ENCODE measurements around the gene DNMT1.

DNMT1 gene

DNA sequence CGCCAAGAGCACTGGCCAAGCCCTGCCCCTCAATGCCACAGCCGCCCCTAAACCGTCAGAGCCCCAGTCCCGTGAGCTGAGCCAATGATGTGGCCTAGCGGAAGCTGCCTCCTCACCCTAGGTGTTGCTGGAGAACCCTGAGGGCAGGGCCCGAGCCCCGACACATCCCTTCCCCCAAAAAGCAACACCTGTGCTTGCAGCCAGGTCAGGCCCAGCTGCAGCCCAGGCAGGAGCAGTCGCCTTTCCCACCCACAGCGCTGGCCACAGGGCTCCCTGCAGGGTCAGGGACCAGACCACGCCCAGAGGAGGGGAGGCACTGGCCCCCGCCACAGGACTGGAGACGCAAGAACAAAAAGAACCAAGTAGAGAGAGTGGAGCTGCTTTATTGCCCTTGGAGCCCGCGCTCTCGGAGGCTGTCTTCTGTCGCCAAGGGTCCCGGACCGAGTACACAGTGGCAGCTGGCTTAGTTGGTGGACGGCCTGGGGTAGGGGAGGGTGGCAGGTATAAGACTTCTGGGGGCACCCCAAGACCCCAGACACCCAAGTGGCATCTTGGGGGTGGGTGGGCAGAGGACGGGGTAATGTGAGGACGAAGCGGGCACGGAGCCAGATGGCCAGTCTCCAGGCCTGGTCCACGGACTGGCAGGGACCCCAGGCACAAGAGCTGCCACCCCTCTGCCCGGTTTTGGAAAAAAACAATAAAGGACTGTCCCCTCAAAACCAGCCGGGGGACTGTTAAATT is 79.9 kb downstream of the DNMT1 start:
- Histone ChIP-seq H3F3A (ENCODE audit: insufficient read depth, low read length) (peaks cover 37% of the 10 kb centered on the region), H3K4me3 (ENCODE audit: low read length) (no peak overlapping the region), H3K27me3 (replicated peaks; ENCODE audit: insufficient read depth, low read length) (no peaks in the 10 kb centered on the region), H3K27ac (ENCODE audit: low read length) (no peak overlapping the region), H3K9ac (ENCODE audit: low read length) (no peak overlapping the region), H3K36me3 (replicated peaks; ENCODE audit: insufficient read depth, low read length) (peaks cover 7% of the 10 kb centered on the region), H4K20me1 (ENCODE audit: insufficient read depth, low read length) (no peaks in the 10 kb centered on the region), H3K4me1 (ENCODE audit: low read length) (peaks cover 28% of the 10 kb centered on the region), H3K4me2 (ENCODE audit: low read depth, low read length) (no peak overlapping the region), H3K79me2 (ENCODE audit: low read length) (peaks cover 34% of the 10 kb centered on the region), H3K9me3 (replicated peaks; ENCODE audit: insufficient read depth, low read length) (no peaks in the 10 kb centered on the region), H2AFZ (ENCODE audit: low read length) (no peak overlapping the region), H3K9me2 (replicated peaks; ENCODE audit: insufficient read depth, low read length) (no peaks in the 10 kb centered on the region)
- no peak for DNase-seq
- TF ChIP-seq EZH2phosphoT487 (IDR thresholded peaks at IDR 0.05; ENCODE audit: low read length) (no peak), EZH2 (optimal IDR thresholded peaks at IDR 0.05; ENCODE audit: low read depth, low read length) (no peak)
- TF ChIP-seq, protein P1, sequence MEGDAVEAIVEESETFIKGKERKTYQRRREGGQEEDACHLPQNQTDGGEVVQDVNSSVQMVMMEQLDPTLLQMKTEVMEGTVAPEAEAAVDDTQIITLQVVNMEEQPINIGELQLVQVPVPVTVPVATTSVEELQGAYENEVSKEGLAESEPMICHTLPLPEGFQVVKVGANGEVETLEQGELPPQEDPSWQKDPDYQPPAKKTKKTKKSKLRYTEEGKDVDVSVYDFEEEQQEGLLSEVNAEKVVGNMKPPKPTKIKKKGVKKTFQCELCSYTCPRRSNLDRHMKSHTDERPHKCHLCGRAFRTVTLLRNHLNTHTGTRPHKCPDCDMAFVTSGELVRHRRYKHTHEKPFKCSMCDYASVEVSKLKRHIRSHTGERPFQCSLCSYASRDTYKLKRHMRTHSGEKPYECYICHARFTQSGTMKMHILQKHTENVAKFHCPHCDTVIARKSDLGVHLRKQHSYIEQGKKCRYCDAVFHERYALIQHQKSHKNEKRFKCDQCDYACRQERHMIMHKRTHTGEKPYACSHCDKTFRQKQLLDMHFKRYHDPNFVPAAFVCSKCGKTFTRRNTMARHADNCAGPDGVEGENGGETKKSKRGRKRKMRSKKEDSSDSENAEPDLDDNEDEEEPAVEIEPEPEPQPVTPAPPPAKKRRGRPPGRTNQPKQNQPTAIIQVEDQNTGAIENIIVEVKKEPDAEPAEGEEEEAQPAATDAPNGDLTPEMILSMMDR (IDR thresholded peaks at IDR 0.05; ENCODE audit: low read length): no peak

DNA sequence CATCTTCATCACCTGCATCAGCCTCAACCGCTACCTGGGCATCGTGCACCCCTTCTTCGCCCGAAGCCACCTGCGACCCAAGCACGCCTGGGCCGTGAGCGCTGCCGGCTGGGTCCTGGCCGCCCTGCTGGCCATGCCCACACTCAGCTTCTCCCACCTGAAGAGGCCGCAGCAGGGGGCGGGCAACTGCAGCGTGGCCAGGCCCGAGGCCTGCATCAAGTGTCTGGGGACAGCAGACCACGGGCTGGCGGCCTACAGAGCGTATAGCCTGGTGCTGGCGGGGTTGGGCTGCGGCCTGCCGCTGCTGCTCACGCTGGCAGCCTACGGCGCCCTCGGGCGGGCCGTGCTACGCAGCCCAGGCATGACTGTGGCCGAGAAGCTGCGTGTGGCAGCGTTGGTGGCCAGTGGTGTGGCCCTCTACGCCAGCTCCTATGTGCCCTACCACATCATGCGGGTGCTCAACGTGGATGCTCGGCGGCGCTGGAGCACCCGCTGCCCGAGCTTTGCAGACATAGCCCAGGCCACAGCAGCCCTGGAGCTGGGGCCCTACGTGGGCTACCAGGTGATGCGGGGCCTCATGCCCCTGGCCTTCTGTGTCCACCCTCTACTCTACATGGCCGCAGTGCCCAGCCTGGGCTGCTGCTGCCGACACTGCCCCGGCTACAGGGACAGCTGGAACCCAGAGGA is 80.6 kb downstream of the DNMT1 start:
- peaks cover 14% of the 10 kb centered on the region for H3K36me3 ChIP-seq (replicated peaks; ENCODE audit: insufficient read depth, low read length)
- no peak overlapping the region for H3K4me2 ChIP-seq (ENCODE audit: low read depth, low read length)
- no peaks in the 10 kb centered on the region for H3K9me3 ChIP-seq (replicated peaks; ENCODE audit: insufficient read depth, low read length)
- no peak for TF ChIP-seq EZH2phosphoT487 (IDR thresholded peaks at IDR 0.05; ENCODE audit: low read length)
- TF ChIP-seq EZH2 (optimal IDR thresholded peaks at IDR 0.05; ENCODE audit: low read depth, low read length): no peak
- TF ChIP-seq, protein P1 (IDR thresholded peaks at IDR 0.05; ENCODE audit: low read length): no peak
- H3K27ac ChIP-seq (ENCODE audit: low read length): no peak overlapping the region
- no peak overlapping the region for H3K4me3 ChIP-seq (ENCODE audit: low read length)
- H3K27me3 ChIP-seq (replicated peaks; ENCODE audit: insufficient read depth, low read length): no peaks in the 10 kb centered on the region
- peaks cover 34% of the 10 kb centered on the region for H3K79me2 ChIP-seq (ENCODE audit: low read length)
- H3K9ac ChIP-seq (ENCODE audit: low read length): no peak overlapping the region
- H3K9me2 ChIP-seq (replicated peaks; ENCODE audit: insufficient read depth, low read length): no peaks in the 10 kb centered on the region
- DNase-seq: no peak
- peaks cover 28% of the 10 kb centered on the region for H3K4me1 ChIP-seq (ENCODE audit: low read length)
- peaks cover 37% of the 10 kb centered on the region for H3F3A ChIP-seq (ENCODE audit: insufficient read depth, low read length)
- H2AFZ ChIP-seq (ENCODE audit: low read length): no peak overlapping the region
- H4K20me1 ChIP-seq (ENCODE audit: insufficient read depth, low read length): no peaks in the 10 kb centered on the region

DNA sequence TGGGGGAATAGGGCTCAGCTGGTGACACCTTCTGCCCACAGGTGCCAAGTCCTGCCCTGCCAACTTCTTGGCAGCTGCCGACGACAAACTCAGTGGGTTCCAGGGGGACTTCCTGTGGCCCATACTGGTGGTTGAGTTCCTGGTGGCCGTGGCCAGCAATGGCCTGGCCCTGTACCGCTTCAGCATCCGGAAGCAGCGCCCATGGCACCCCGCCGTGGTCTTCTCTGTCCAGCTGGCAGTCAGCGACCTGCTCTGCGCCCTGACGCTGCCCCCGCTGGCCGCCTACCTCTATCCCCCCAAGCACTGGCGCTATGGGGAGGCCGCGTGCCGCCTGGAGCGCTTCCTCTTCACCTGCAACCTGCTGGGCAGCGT is 81.2 kb downstream of the DNMT1 start:
- Histone ChIP-seq H3K4me1 (ENCODE audit: low read length) (peaks cover 23% of the 10 kb centered on the region), H3K27me3 (replicated peaks; ENCODE audit: insufficient read depth, low read length) (no peaks in the 10 kb centered on the region), H3K4me2 (ENCODE audit: low read depth, low read length) (no peak overlapping the region), H2AFZ (ENCODE audit: low read length) (no peak overlapping the region), H3K36me3 (replicated peaks; ENCODE audit: insufficient read depth, low read length) (peaks cover 14% of the 10 kb centered on the region), H3K4me3 (ENCODE audit: low read length) (no peak overlapping the region), H3F3A (ENCODE audit: insufficient read depth, low read length) (peaks cover 37% of the 10 kb centered on the region), H3K79me2 (ENCODE audit: low read length) (peaks cover 34% of the 10 kb centered on the region), H3K9me2 (replicated peaks; ENCODE audit: insufficient read depth, low read length) (no peaks in the 10 kb centered on the region), H3K9me3 (replicated peaks; ENCODE audit: insufficient read depth, low read length) (no peaks in the 10 kb centered on the region), H4K20me1 (ENCODE audit: insufficient read depth, low read length) (no peaks in the 10 kb centered on the region), H3K27ac (ENCODE audit: low read length) (no peak overlapping the region), H3K9ac (ENCODE audit: low read length) (no peak overlapping the region)
- no peak for TF ChIP-seq EZH2 (optimal IDR thresholded peaks at IDR 0.05; ENCODE audit: low read depth, low read length)
- no peak for TF ChIP-seq EZH2phosphoT487 (IDR thresholded peaks at IDR 0.05; ENCODE audit: low read length)
- TF ChIP-seq, protein P1 (IDR thresholded peaks at IDR 0.05; ENCODE audit: low read length): no peak
- no peak for DNase-seq

All from MM.1S (cell line).